Measurements from ENCODE around the gene SEMA5A. TPM values are rescaled to one million over a fixed set of nuclear protein-coding genes. Genes with fewer than 3 reads are reported as not detected.

SEMA5A gene
- polyA plus RNA-seq, 1 donor (not counting 4 experiments of a cell fraction or from before 2014, with no cell fraction given): 0.16 TPM

DNA sequence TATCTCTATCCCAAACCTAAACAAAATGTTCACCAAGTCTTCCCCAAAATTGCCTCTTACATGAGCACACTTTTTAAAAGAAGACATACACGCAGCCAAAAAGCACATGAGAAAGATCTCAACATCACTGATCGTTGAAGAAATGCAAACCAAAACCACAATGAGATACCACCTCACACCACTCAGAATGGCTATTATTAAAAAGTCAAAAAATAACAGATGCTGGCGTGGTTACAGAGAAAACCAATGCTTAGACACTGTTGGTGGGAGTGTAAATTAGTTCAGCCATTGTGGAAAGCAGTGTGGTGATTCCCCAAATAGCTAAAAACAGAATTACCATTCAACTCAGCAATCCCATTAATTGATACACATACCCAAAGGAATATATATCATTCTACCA, 83.8 kb downstream of the SEMA5A start:
- Histone ChIP-seq H3K4me2 (ENCODE audit: control insufficient read depth, extremely low read depth, insufficient read depth, low read depth, low read length) (no peak overlapping the region), H3K4me1 (ENCODE audit: control insufficient read depth, extremely low read depth, insufficient read depth, low read length) (peaks cover 9% of the 10 kb centered on the region), H2AFZ (ENCODE audit: control insufficient read depth, low read length) (no peak overlapping the region), H3K27ac (ENCODE audit: control insufficient read depth, insufficient read depth, low read length) (no peak overlapping the region), H3K27me3 (ENCODE audit: control insufficient read depth, extremely low read depth, insufficient read depth, low read length) (no peaks in the 10 kb centered on the region), H3K9me1 (ENCODE audit: control insufficient read depth, extremely low read depth, insufficient read depth, low read length) (no peaks in the 10 kb centered on the region), H3K9me3 (ENCODE audit: control insufficient read depth, low read depth, low read length) (no peaks in the 10 kb centered on the region), H4K20me1 (ENCODE audit: control insufficient read depth, extremely low read depth, insufficient read depth, low read length) (no peaks in the 10 kb centered on the region), H3K4me3 (ENCODE audit: control insufficient read depth in 2 of 3, extremely low read depth in 1 of 3, insufficient read depth in 2 of 3, low read depth in 1 of 3, low read length in 3 of 3) (no peak overlapping the region), H3K9ac (ENCODE audit: control insufficient read depth, extremely low read depth, insufficient read depth, low read length) (no peak overlapping the region), H3K79me2 (ENCODE audit: control insufficient read depth, insufficient read depth, low read length) (no peaks in the 10 kb centered on the region), H3K36me3 (ENCODE audit: control insufficient read depth in 2 of 2, extremely low read depth in 1 of 2, insufficient read depth in 2 of 2, low read length in 2 of 2) (no peaks in the 10 kb centered on the region)
- DNase-seq (ENCODE audit: low read depth, low spot score) (no peak), FAIRE-seq (no peak)
- dilution Hi-C loops (cut with MboI; ENCODE audit: extremely low pct_ligation_motif_present, low sequenced_read_pairs): no loop called here
- TF ChIP-seq EZH2 (IDR thresholded peaks at IDR 0.05; ENCODE audit: low read length): no peak

DNA sequence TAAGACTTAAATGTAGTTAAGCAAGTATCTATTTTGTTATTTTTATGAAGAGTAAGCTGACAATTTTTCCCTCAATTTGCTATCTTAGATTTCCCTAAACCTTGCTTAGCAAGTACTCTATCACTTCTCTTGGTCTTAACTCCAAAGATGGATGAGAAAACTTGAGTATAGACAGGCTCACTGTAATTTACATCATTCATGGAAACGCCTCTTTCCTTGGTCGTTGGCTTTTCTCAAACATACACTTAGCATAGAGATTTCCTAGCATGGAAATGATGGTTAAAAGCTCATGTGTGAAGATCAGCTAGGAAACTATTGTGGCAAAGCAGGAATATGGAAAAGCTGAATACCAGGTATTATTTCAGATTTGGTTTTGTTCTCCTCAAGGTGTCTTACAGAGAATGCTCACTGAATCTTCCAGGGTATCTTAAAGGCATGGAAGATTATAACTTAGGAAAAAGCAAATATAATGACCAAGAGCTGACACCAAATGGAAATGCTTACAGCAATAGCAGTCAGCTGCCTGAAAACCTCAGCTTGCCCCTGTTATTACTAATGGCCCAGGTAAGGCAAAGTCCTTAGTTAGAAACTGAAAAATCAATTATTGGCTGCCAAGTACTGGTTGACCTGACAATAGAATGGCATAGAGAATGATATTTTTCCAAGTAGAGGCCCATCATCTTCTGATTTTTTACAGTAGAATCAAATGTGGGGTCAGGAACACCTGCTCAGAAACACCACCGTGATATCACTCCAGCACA, 84.8 kb downstream of the SEMA5A start:
- H3K9me3 ChIP-seq (ENCODE audit: control insufficient read depth, low read depth, low read length): no peaks in the 10 kb centered on the region
- H3K9me1 ChIP-seq (ENCODE audit: control insufficient read depth, extremely low read depth, insufficient read depth, low read length): no peaks in the 10 kb centered on the region
- dilution Hi-C loops (cut with MboI; ENCODE audit: extremely low pct_ligation_motif_present, low sequenced_read_pairs): no loop called here
- DNase-seq (ENCODE audit: low read depth, low spot score) (no peak), FAIRE-seq (no peak)
- no peak overlapping the region for H3K27ac ChIP-seq (ENCODE audit: control insufficient read depth, insufficient read depth, low read length)
- TF ChIP-seq, protein P1, sequence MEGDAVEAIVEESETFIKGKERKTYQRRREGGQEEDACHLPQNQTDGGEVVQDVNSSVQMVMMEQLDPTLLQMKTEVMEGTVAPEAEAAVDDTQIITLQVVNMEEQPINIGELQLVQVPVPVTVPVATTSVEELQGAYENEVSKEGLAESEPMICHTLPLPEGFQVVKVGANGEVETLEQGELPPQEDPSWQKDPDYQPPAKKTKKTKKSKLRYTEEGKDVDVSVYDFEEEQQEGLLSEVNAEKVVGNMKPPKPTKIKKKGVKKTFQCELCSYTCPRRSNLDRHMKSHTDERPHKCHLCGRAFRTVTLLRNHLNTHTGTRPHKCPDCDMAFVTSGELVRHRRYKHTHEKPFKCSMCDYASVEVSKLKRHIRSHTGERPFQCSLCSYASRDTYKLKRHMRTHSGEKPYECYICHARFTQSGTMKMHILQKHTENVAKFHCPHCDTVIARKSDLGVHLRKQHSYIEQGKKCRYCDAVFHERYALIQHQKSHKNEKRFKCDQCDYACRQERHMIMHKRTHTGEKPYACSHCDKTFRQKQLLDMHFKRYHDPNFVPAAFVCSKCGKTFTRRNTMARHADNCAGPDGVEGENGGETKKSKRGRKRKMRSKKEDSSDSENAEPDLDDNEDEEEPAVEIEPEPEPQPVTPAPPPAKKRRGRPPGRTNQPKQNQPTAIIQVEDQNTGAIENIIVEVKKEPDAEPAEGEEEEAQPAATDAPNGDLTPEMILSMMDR (optimal IDR thresholded peaks at IDR 0.05 in 1 of 3, IDR thresholded peaks at IDR 0.05 in 1 of 3, conservative IDR thresholded peaks at IDR 0.05 in 1 of 3; ENCODE audit: extremely low read depth in 1 of 3, insufficient read depth in 2 of 3, low read length in 3 of 3): no peak
- H3K79me2 ChIP-seq (ENCODE audit: control insufficient read depth, insufficient read depth, low read length): no peaks in the 10 kb centered on the region
- H4K20me1 ChIP-seq (ENCODE audit: control insufficient read depth, extremely low read depth, insufficient read depth, low read length): no peaks in the 10 kb centered on the region
- H3K9ac ChIP-seq (ENCODE audit: control insufficient read depth, extremely low read depth, insufficient read depth, low read length): no peak overlapping the region
- no peak overlapping the region for H3K4me2 ChIP-seq (ENCODE audit: control insufficient read depth, extremely low read depth, insufficient read depth, low read depth, low read length)
- H3K4me3 ChIP-seq (ENCODE audit: control insufficient read depth in 2 of 3, extremely low read depth in 1 of 3, insufficient read depth in 2 of 3, low read depth in 1 of 3, low read length in 3 of 3): no peak overlapping the region
- H2AFZ ChIP-seq (ENCODE audit: control insufficient read depth, low read length): no peak overlapping the region
- no peaks in the 10 kb centered on the region for H3K27me3 ChIP-seq (ENCODE audit: control insufficient read depth, extremely low read depth, insufficient read depth, low read length)
- H3K36me3 ChIP-seq (ENCODE audit: control insufficient read depth in 2 of 2, extremely low read depth in 1 of 2, insufficient read depth in 2 of 2, low read length in 2 of 2): no peaks in the 10 kb centered on the region
- no peaks in the 10 kb centered on the region for H3K4me1 ChIP-seq (ENCODE audit: control insufficient read depth, extremely low read depth, insufficient read depth, low read length)

Data from keratinocyte (primary cell).